Cardiac fibroblast (primary cell): ENCODE results near the gene PCDHGA5.
A peak's percentile ranks its signal among the peaks of the same experiment; 100 is the strongest.
"Not testable (repeated sequence)": the region's sequence is repeated elsewhere in the genome, so short reads cannot be mapped to it uniquely, and the experiment has no call there.

ENCODE experiments used
- DNase-seq, 2 donors: peaks; one replicate each; pipeline versions ENCODE4 v3.0.0 to v3.0.0-alpha.2; 2010; ENCODE audit warnings: low read depth in 2 of 2
- H3K4me3 ChIP-seq, 2 donors: replicated peaks in 1 of 2; 1 replicate in 1 of 2; 2 replicates in 1 of 2; pipeline ENCODE4 v1.5.1; 2011; ENCODE audit warnings: low read depth in 2 of 2, low read length in 2 of 2, mild to moderate bottlenecking in 2 of 2, moderate library complexity in 1 of 2
- CTCF ChIP-seq: IDR thresholded peaks from one replicate; pipeline ENCODE4 v1.5.1; 2011; ENCODE audit warnings: low read depth, mild to moderate bottlenecking, low read length, inconsistent platforms

PCDHGA5 gene

DNA sequence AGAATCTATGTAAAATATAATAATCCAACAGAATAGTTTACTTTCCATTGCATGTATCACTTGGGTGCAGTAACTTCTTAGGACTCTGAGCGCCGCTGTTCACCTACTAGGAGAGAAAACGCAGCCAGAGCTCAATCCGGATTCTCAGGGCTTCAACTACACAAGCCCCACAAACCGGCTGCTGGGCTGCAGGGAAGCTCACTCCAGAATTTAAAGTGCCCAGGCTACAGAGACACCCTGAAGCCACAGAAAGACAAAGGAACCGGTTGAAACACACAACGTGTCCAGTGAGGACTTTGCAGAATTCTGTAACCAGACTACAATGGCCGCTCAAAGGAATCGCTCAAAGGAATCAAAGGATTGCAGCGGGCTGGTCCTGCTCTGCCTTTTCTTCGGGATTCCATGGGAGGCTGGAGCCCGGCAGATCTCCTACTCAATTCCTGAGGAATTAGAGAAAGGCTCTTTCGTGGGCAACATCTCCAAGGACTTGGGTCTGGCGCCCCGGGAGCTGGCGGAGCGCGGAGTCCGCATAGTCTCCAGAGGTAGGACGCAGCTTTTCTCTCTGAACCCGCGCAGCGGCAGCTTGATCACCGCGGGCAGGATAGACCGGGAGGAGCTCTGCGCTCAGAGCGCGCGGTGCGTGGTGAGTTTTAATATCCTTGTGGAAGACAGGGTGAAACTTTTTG lies 49.0 kb downstream of the PCDHGA5 start, which contains the start of gene PCDHGA10:
Gene PCDHGA10, plus strand, starts transcription at position 134 of the 686 bp plus-strand sequence. Its CDS starts 189 bp downstream, at position 323.
- DNase-seq: peak; percentile 73 to 81
- TF ChIP-seq CTCF: peak; percentile 68
- peak within 1 kb of the TSS; percentile 11 to 44 for H3K4me3 ChIP-seq

GRCh38 chr5:141413540-141414069 lies 49.6 kb downstream of the PCDHGA5 start:
- peak overlapping the region in 1 of 2 donors; percentile 44 for H3K4me3 ChIP-seq

DNA sequence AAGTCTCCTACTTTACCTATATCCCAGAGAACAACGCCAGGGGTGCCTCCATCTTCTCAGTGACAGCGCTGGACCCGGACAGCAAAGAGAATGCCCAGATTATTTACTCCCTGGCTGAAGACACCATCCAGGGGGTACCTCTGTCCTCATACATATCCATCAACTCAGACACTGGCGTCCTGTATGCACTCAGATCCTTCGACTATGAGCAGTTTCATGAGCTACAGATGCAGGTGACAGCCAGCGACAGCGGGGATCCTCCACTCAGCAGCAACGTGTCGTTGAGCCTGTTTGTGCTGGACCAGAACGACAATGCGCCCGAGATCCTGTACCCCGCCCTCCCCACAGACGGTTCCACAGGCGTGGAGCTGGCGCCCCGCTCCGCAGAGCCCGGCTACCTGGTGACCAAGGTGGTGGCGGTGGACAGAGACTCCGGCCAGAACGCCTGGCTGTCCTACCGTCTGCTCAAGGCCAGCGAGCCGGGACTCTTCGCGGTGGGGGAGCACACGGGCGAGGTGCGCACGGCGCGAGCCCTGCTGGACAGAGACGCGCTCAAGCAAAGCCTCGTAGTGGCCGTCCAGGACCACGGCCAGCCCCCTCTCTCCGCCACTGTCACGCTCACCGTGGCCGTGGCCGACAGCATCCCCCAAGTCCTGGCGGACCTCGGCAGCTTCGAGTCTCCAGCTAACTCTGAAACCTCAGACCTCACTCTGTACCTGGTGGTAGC lies 50.7 kb downstream of the PCDHGA5 start:
- not testable (repeated sequence) for H3K4me3 ChIP-seq, DNase-seq

More at GRCh38 chr5:141413540-141414069, 49.6 kb downstream of the PCDHGA5 start:
- TF ChIP-seq CTCF: no peak
- DNase-seq: no peak

DNA sequence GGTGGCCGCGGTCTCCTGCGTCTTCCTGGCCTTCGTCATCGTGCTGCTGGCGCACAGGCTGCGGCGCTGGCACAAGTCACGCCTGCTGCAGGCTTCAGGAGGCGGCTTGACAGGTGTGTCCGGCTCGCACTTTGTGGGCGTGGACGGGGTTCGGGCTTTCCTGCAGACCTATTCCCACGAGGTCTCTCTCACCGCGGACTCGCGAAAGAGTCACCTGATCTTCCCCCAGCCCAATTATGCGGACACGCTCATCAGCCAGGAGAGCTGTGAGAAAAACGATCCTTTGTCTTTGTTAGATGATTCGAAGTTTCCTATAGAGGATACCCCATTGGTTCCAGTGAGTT lies 51.3 kb downstream of the PCDHGA5 start:
- H3K4me3 ChIP-seq: not testable (repeated sequence)

More for the DNA sequence above, 51.3 kb downstream of the PCDHGA5 start:
- not testable (repeated sequence) for DNase-seq
